ENCODE measurements around the gene ANOS1. TPM values are rescaled to one million over a fixed set of nuclear protein-coding genes. Genes with fewer than 3 reads are reported as not detected.

ANOS1 gene
- total and polyA plus RNA-seq, 8 donors, result 27.1 to 85.9 (median 42.2) TPM

- no peak overlapping the region for H3K4me3 ChIP-seq
- no peaks in the 10 kb centered on the region for H3K4me1 ChIP-seq
- no peak for ATAC-seq
- no peak for TF ChIP-seq CTCF (IDR thresholded peaks at IDR 0.05)
- no peaks in the 10 kb centered on the region for H3K27me3 ChIP-seq
- H3K36me3 ChIP-seq, result no peaks in the 10 kb centered on the region
- H3K9me3 ChIP-seq, result no peaks in the 10 kb centered on the region
- no peak overlapping the region for H3K27ac ChIP-seq
- no peak for DNase-seq
- intact Hi-C loops (cut with DNase I), result no loop called here
These were observed 74.1 kb downstream of the ANOS1 start for GRCh38 chrX:8657883-8658282.

- Histone ChIP-seq H3K4me3 (no peak overlapping the region), H3K27me3 (no peaks in the 10 kb centered on the region), H3K4me1 (no peaks in the 10 kb centered on the region), H3K27ac (no peak overlapping the region), H3K36me3 (no peaks in the 10 kb centered on the region), H3K9me3 (no peaks in the 10 kb centered on the region)
- intact Hi-C loops (cut with DNase I), result no loop called here
- ATAC-seq (no peak), DNase-seq (no peak)
- no peak for TF ChIP-seq CTCF (IDR thresholded peaks at IDR 0.05)
These were observed 78.0 kb downstream of the ANOS1 start for GRCh38 chrX:8653956-8654355.

GRCh38 chrX:8649969-8650368, 82.0 kb downstream of the ANOS1 start:
- intact Hi-C loops (cut with DNase I), result no loop called here
- Histone ChIP-seq H3K9me3 (no peaks in the 10 kb centered on the region), H3K27ac (no peak overlapping the region), H3K4me3 (no peak overlapping the region), H3K27me3 (no peaks in the 10 kb centered on the region), H3K36me3 (no peaks in the 10 kb centered on the region), H3K4me1 (no peaks in the 10 kb centered on the region)
- DNase-seq (no peak), ATAC-seq (no peak)
- no peak for TF ChIP-seq CTCF (IDR thresholded peaks at IDR 0.05)

- H3K4me1 ChIP-seq, result no peaks in the 10 kb centered on the region
- intact Hi-C loops (cut with DNase I), result no loop called here
- H3K27ac ChIP-seq, result no peak overlapping the region
- no peak overlapping the region for H3K4me3 ChIP-seq
- no peak for TF ChIP-seq CTCF (IDR thresholded peaks at IDR 0.05)
- H3K36me3 ChIP-seq, result no peaks in the 10 kb centered on the region
- no peaks in the 10 kb centered on the region for H3K9me3 ChIP-seq
- no peaks in the 10 kb centered on the region for H3K27me3 ChIP-seq
- ATAC-seq (no peak), DNase-seq (no peak)
These were observed 84.8 kb downstream of the ANOS1 start for GRCh38 chrX:8647176-8647575.

GRCh38 chrX:8639949-8640475, 91.9 kb downstream of the ANOS1 start:
- ATAC-seq, result no peak
- Histone ChIP-seq H3K27me3 (no peaks in the 10 kb centered on the region), H3K4me1 (no peaks in the 10 kb centered on the region), H3K9me3 (no peaks in the 10 kb centered on the region), H3K27ac (no peak overlapping the region), H3K4me3 (no peak overlapping the region), H3K36me3 (no peaks in the 10 kb centered on the region)
- no peak for DNase-seq
- intact Hi-C loops (cut with DNase I), result no loop called here
- no peak for TF ChIP-seq CTCF (IDR thresholded peaks at IDR 0.05)

All from left lung (tissue), 10 donors.